Upper lobe of left lung (tissue), 4 donors: Measurements from ENCODE around the gene RIOK2.
A peak's percentile ranks its signal among the peaks of the same experiment; 100 is the strongest.

Experiments used
- POLR2A ChIP-seq, 4 donors: fragments of 450-650 bp; IDR thresholded peaks; one replicate each; pipeline ENCODE4 v1.5.1; 2016 to 2017; ENCODE audit warnings: antibody characterized with exemption in 4 of 4, mild to moderate bottlenecking in 2 of 4
- POLR2AphosphoS5 ChIP-seq, 2 donors: sonication (generic); formaldehyde crosslinking; IDR thresholded peaks; one replicate each; pipeline ENCODE4 v1.5.1; 2017; ENCODE audit warnings: antibody characterized with exemption in 2 of 2
- TF ChIP-seq, protein P1 (sequence below), 6 experiments: fragments of 450-650 bp in 4 of 6; fragments of 200-600 bp in 2 of 6; sonication (generic) in 2 of 6; IDR thresholded peaks; one replicate each; pipeline ENCODE4 v1.5.1; 2016 to 2019; ENCODE audit warnings: antibody characterized with exemption in 6 of 6

- TF ChIP-seq POLR2A (IDR thresholded peaks at IDR 0.05) (no peak), POLR2AphosphoS5 (IDR thresholded peaks at IDR 0.05) (no peak)
- TF ChIP-seq, protein P1, sequence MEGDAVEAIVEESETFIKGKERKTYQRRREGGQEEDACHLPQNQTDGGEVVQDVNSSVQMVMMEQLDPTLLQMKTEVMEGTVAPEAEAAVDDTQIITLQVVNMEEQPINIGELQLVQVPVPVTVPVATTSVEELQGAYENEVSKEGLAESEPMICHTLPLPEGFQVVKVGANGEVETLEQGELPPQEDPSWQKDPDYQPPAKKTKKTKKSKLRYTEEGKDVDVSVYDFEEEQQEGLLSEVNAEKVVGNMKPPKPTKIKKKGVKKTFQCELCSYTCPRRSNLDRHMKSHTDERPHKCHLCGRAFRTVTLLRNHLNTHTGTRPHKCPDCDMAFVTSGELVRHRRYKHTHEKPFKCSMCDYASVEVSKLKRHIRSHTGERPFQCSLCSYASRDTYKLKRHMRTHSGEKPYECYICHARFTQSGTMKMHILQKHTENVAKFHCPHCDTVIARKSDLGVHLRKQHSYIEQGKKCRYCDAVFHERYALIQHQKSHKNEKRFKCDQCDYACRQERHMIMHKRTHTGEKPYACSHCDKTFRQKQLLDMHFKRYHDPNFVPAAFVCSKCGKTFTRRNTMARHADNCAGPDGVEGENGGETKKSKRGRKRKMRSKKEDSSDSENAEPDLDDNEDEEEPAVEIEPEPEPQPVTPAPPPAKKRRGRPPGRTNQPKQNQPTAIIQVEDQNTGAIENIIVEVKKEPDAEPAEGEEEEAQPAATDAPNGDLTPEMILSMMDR (IDR thresholded peaks at IDR 0.05), result peak; percentile 48 to 73 (median 64)
Observed at GRCh38 chr5:97231025-97231636, 48.1 kb upstream of the RIOK2 start.
